Spleen (tissue), 11 donors: ENCODE results near the gene MEF2C. TPM values are rescaled to one million over a fixed set of nuclear protein-coding genes. Genes with fewer than 3 reads are reported as not detected.
"Not testable (repeated sequence)": the region's sequence is repeated elsewhere in the genome, so short reads cannot be mapped to it uniquely, and the experiment has no call there.

ENCODE experiments used
- DNase-seq: peaks from one replicate; pipeline ENCODE4 v3.0.0-alpha.2; 2020
- H3K27ac ChIP-seq, 8 donors: fragments of 200-600 bp; sonication (generic) in 7 of 8; 1 replicate in 4 of 8; 2 replicates in 4 of 8; pipeline versions ENCODE4 v1.5.0 to v1.8.0; 2016 to 2021; ENCODE audit warnings: inconsistent platforms in 4 of 8, mild to moderate bottlenecking in 4 of 8, moderate library complexity in 1 of 8
- H3K27me3 ChIP-seq, 7 donors: fragments of 200-600 bp; sonication (generic) in 6 of 7; replicated peaks in 1 of 7; 1 replicate in 4 of 7; 2 replicates in 3 of 7; pipeline versions ENCODE4 v1.5.0 to v1.8.0; 2016 to 2021; ENCODE audit warnings: inconsistent platforms in 3 of 7, mild to moderate bottlenecking in 1 of 7
- H3K36me3 ChIP-seq, 6 donors: fragments of 200-600 bp; sonication (generic) in 5 of 6; 1 replicate in 4 of 6; 2 replicates in 2 of 6; pipeline versions ENCODE4 v1.5.0 to v1.8.0; 2016 to 2021; ENCODE audit warnings: inconsistent platforms in 2 of 6
- H3K4me1 ChIP-seq, 6 donors: fragments of 200-600 bp; sonication (generic) in 5 of 6; 1 replicate in 3 of 6; 2 replicates in 3 of 6; pipeline versions ENCODE4 v1.5.0 to v1.8.0; 2016 to 2021; ENCODE audit warnings: inconsistent platforms in 3 of 6
- H3K4me3 ChIP-seq, 8 donors: fragments of 200-600 bp; sonication (generic) in 7 of 8; 1 replicate in 4 of 8; 2 replicates in 4 of 8; pipeline versions ENCODE4 v1.5.0 to v1.8.0; 2016 to 2021; ENCODE audit warnings: inconsistent platforms in 4 of 8, mild to moderate bottlenecking in 4 of 8, moderate library complexity in 2 of 8
- H3K9me3 ChIP-seq, 8 donors: fragments of 200-600 bp; sonication (generic) in 7 of 8; 1 replicate in 4 of 8; 2 replicates in 4 of 8; pipeline versions ENCODE4 v1.5.0 to v1.8.0; 2016 to 2021; ENCODE audit warnings: inconsistent platforms in 4 of 8
- POLR2A ChIP-seq, 3 donors: fragments of 450-650 bp; IDR thresholded peaks; one replicate each; pipeline ENCODE4 v1.5.1; 2017; ENCODE audit warnings: antibody characterized with exemption in 3 of 3, mild to moderate bottlenecking in 1 of 3
- POLR2AphosphoS5 ChIP-seq, 3 donors: sonication (generic); formaldehyde crosslinking; IDR thresholded peaks; one replicate each; pipeline ENCODE4 v1.5.1; 2017; ENCODE audit warnings: antibody characterized with exemption in 3 of 3
- WGBS, 5 donors: extraction: QIAGEN DNeasy Blood & Tissue Kit in 3 of 5; methylation state at CpG; one replicate each; pipeline versions ENCODE4 v1.1.5 to v1.1.7; 2013 to 2018; 5-methylcytosine and 5-hydroxymethylcytosine counted together
- intact Hi-C: fragments of 100-400 bp; cut with DNase I; formaldehyde crosslinking; loops from one replicate; pipeline ENCODE4 v1.15.0; 2023; ENCODE audit warnings: low total_unique reads
- polyA plus RNA-seq, 3 donors: library from polyadenylated mRNA; stranded (reverse); fragments of 200-250 nt; gene quantifications; one replicate each; pipeline ENCODE4 v1.2.1, GENCODE V29; 2013
- total RNA-seq, 7 donors: library from RNA; depleted of rRNA in 3 of 7; stranded (reverse); fragments of >200 nt in 3 of 7; fragmentation: NEBNext Ultra II Directional in 4 of 7; extraction: Animal tissue kit (Norgen Biotek cat#: 25700) in 4 of 7; gene quantifications; one replicate each; pipeline versions ENCODE4 v1.1.0 to v1.2.1, GENCODE V29; 2016 to 2021
- TF ChIP-seq, protein P1 (sequence below), 11 experiments: fragments of 200-600 bp in 7 of 11; fragments of 450-650 bp in 4 of 11; sonication (generic) in 4 of 11; IDR thresholded peaks in 8 of 11; conservative IDR thresholded peaks in 3 of 11; 1 replicate in 7 of 11; 2 replicates in 4 of 11; pipeline versions ENCODE4 v1.4.0 to v1.8.0; 2016 to 2021; ENCODE audit warnings: antibody characterized with exemption in 11 of 11, inconsistent platforms in 4 of 11, mild to moderate bottlenecking in 1 of 11
- donor health status: healthy with polysubstance abuse.
- donor health status: DM: no; HTN: no; CAD: no; lungs with moderate emphysema.
- donor health status: DM: no; HTN: no; CAD: no.
- donor health status: Bipolar disorder and iron deficiency.
- donor health status: healthy.
- donor health status: DM: no; HTN: no; CAD: no.
- donor health status: DM: yes; HTN: yes; CAD: no.

The MEF2C gene
- total and polyA plus RNA-seq, 10 donors: 19.3 to 153 (median 120) TPM

DNA sequence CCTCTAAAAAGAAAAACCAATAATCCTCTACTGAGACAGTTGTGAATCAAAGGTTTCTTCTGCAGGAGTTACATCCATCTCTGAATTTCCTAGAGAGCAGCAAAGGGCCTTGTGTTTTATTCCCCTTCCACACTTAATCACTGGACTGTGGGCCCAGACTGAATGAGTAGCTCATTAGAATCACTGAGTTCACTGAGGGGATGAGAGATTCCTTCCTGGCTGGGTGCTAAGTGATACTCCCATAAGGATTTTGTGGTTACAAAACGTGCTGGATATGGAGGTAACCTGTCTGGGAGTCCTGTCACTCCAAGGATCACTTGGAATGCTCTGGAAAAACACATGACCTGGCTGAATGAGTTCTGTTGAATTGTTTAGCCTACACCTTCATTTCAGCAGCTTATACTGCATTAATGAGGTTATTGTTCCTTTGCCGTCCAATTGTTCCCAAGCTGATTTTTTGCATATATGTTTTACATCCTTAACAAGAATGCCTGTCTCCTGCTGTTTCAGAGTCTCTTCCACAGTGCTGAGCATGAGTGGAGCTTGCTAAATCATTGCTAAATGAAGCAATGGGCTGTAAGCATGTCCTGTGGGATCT is 82.9 kb downstream of the MEF2C start:
- Histone ChIP-seq H3K27me3 (no peaks in the 10 kb centered on the region), H3K4me1 (peaks cover 0 to 4% (median 0%) of the 10 kb centered on the region in 6 donors), H3K27ac (peak overlapping the region in 1 of 8 donors; percentile 19), H3K4me3 (no peak overlapping the region), H3K36me3 (peaks cover 0 to 65% (median 32%) of the 10 kb centered on the region in 6 donors), H3K9me3 (no peaks in the 10 kb centered on the region)
- intact Hi-C loops: no loop called here
- TF ChIP-seq POLR2A (IDR thresholded peaks at IDR 0.05) (no peak), POLR2AphosphoS5 (IDR thresholded peaks at IDR 0.05) (no peak)
- TF ChIP-seq, protein P1, sequence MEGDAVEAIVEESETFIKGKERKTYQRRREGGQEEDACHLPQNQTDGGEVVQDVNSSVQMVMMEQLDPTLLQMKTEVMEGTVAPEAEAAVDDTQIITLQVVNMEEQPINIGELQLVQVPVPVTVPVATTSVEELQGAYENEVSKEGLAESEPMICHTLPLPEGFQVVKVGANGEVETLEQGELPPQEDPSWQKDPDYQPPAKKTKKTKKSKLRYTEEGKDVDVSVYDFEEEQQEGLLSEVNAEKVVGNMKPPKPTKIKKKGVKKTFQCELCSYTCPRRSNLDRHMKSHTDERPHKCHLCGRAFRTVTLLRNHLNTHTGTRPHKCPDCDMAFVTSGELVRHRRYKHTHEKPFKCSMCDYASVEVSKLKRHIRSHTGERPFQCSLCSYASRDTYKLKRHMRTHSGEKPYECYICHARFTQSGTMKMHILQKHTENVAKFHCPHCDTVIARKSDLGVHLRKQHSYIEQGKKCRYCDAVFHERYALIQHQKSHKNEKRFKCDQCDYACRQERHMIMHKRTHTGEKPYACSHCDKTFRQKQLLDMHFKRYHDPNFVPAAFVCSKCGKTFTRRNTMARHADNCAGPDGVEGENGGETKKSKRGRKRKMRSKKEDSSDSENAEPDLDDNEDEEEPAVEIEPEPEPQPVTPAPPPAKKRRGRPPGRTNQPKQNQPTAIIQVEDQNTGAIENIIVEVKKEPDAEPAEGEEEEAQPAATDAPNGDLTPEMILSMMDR (IDR thresholded peaks at IDR 0.05 in 8 of 11, conservative IDR thresholded peaks at IDR 0.05 in 3 of 11): no peak
- WGBS, 5 donors: 79 to 94% (median 83%) methylated on average over 2 of the region's 2 CpGs
- DNase-seq: no peak

DNA sequence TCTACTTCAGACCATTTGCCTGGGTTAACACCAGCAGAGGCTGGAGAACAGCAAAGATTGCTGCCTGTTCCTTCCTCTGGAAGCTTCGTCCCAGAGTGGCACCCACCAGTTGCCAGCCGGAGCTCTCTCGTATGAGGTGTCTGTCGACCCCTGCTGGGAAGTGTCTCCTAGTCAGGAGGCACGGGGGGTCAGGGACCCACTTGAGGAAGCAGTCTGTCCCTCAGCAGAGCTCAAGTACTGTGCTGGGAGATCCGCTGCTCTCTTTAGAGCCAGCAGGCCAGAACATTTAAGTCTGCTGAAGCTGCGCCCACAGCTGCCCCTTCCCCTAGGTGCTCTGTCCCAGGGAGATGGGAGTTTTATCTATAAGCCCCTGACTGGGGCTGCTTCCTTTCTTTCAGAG is 84.1 kb downstream of the MEF2C start:
- H3K4me1 ChIP-seq, DNase-seq, H3K9me3 ChIP-seq, intact Hi-C loops, H3K4me3 ChIP-seq, H3K27me3 ChIP-seq: not testable (repeated sequence)
- Histone ChIP-seq H3K36me3 (peaks cover 0 to 57% (median 26%) of the 10 kb centered on the region in 6 donors), H3K27ac (peak overlapping the region in 1 of 8 donors; percentile 14)
- WGBS, 5 donors: 91 to 100% (median 94%) methylated on average over 3 to 7 of the region's 7 CpGs

DNA sequence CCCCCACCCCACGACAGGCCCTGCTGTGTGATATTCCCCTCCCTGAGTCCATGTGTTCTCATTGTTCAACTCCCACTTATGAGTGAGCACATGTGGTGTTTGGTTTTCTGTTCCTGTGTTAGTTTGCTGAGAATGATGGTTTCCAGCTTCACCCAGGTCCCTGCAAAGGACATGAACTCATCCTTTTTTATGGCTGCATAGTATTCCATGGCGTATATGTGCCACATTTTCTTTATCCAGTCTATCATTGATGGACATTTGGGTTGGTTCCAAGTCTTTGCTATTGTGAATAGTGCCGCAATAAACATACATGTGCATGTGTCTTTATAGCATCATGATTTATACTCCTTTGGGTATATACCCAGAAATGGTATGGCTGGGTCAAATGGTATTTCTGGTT is 89.2 kb downstream of the MEF2C start:
- H3K4me1 ChIP-seq, H3K27me3 ChIP-seq, H3K9me3 ChIP-seq, intact Hi-C loops, DNase-seq, H3K4me3 ChIP-seq, H3K27ac ChIP-seq: not testable (repeated sequence)
- H3K36me3 ChIP-seq: peaks cover 0 to 18% (median 4%) of the 10 kb centered on the region in 6 donors
- WGBS, 5 donors: 91 to 96% (median 93%) methylated on average over 2 to 3 of the region's 3 CpGs

DNA sequence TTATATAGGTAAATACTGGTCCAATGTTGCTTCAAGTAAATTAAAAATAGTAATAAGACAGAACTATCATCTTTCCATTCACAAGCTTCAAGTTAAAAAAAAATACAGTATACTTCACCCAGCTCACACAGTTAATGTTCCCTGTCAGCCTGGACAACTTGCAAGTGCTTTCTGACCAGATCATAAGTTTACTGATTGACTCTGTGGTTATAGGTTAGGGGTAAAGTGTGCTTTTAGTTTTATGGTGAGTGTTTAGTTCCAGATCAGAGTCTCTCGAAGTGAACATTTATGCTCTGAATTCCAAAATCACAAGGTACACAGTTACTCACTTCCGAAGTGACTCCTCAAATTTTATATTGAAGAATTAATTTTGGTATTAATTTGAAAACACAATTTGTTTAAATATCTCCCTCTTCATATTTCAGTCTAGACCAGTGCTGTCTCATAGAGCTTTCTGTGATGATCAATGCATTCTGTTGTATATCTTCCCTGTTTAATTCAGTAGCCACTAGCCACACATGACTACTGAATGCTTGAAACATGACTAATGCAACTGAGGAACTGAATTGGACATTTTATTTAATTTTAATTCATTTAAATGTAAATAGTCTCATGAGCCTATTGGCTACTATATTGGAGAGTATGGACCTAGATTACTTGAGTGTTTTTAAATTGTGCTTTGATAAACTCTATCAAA is 90.7 kb downstream of the MEF2C start:
- Histone ChIP-seq H3K27ac (peak overlapping the region in 1 of 8 donors; percentile 28), H3K9me3 (no peaks in the 10 kb centered on the region), H3K27me3 (no peaks in the 10 kb centered on the region), H3K4me1 (peaks cover 0 to 13% (median 5%) of the 10 kb centered on the region in 6 donors), H3K4me3 (no peak overlapping the region), H3K36me3 (peaks cover 0 to 9% (median 0%) of the 10 kb centered on the region in 6 donors)
- intact Hi-C loops: no loop called here
- 83 to 99% (median 90%) methylated on average over 2 of the region's 2 CpGs for WGBS, 5 donors
- no peak for DNase-seq
- no peak for TF ChIP-seq POLR2AphosphoS5 (IDR thresholded peaks at IDR 0.05)
- TF ChIP-seq, protein P1 (IDR thresholded peaks at IDR 0.05 in 8 of 11, conservative IDR thresholded peaks at IDR 0.05 in 3 of 11): no peak
- no peak for TF ChIP-seq POLR2A (IDR thresholded peaks at IDR 0.05)

- intact Hi-C loops: no loop called here
- 92 to 99% (median 94%) methylated on average over 3 of the region's 3 CpGs for WGBS, 5 donors
- no peak overlapping the region for H3K4me3 ChIP-seq
- no peak overlapping the region for H3K27ac ChIP-seq
- DNase-seq: no peak
- H3K36me3 ChIP-seq: peaks cover 0 to 15% (median 0%) of the 10 kb centered on the region in 6 donors
- no peaks in the 10 kb centered on the region for H3K27me3 ChIP-seq
- no peaks in the 10 kb centered on the region for H3K9me3 ChIP-seq
- peaks cover 0 to 51% (median 30%) of the 10 kb centered on the region in 6 donors for H3K4me1 ChIP-seq
- TF ChIP-seq, protein P1 (IDR thresholded peaks at IDR 0.05 in 8 of 11, conservative IDR thresholded peaks at IDR 0.05 in 3 of 11): no peak
- TF ChIP-seq POLR2AphosphoS5 (IDR thresholded peaks at IDR 0.05) (no peak), POLR2A (IDR thresholded peaks at IDR 0.05) (no peak)
Observed at GRCh38 chr5:88787856-88788255, 95.1 kb downstream of the MEF2C start.
